Activated CD4-positive, alpha-beta T cell treated with anti-CD3 and anti-CD28 coated beads, Interleukin-2, amount 50 U/mL, for 16 hours (primary cell): ENCODE data around the gene RFX5.
A peak's percentile ranks its signal among the peaks of the same experiment; 100 is the strongest.
"Not testable (repeated sequence)": the region's sequence is repeated elsewhere in the genome, so short reads cannot be mapped to it uniquely, and the experiment has no call there.

ENCODE experiments used
- DNase-seq: peaks from one replicate; pipeline ENCODE4 v3.0.0-alpha.2; 2020

The RFX5 gene

DNA sequence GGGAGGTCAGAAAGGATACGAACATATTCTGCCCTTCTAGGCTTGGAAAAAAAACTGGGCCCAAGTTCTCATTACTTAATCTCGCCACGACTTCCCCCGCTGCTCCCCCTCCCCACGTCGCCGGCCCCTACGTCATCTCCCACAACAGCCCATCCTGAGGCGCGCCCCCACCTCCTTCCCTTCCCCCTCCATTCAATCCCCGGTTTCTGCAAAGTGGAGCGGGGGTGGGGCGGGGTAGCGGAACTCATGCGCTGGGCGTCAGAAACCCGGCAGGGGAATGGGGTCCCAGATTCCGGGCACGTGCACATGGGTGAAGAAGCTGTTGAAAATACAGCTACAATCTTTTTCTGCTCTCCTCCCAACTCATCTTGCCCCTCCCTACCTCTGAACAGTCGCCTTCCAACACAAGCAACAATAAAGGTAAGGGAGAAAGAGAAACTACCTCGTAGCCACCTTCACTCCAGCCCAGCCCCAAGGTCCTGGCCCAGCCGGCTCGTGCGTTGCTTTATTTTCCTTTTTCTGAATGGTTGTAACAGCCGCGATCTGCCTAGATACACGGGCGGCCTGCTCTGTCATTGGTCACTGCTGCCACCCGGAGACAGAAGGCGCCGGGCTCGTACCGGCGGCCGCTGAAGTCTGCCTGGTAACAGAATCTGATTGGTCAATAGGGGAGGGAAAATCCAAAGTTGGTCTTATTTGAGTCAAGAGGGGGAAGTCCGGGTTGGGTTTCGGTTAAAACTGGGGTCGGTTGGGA is at the start of gene RFX5:
TSS of gene RFX5 (minus strand) at position 484 of the 754 bp plus-strand sequence. CDS start 932 bp downstream, outside the sequence.
- peak; percentile 99 for DNase-seq

- DNase-seq, result not testable (repeated sequence)
Observed at GRCh38 chr1:151396265-151396664, 49.2 kb upstream of the RFX5 start.

- DNase-seq, result no peak
Observed at GRCh38 chr1:151393583-151393982, 46.5 kb upstream of the RFX5 start.

GRCh38 chr1:151391079-151391563 is 44.1 kb upstream of the RFX5 start:
- no peak for DNase-seq

DNA sequence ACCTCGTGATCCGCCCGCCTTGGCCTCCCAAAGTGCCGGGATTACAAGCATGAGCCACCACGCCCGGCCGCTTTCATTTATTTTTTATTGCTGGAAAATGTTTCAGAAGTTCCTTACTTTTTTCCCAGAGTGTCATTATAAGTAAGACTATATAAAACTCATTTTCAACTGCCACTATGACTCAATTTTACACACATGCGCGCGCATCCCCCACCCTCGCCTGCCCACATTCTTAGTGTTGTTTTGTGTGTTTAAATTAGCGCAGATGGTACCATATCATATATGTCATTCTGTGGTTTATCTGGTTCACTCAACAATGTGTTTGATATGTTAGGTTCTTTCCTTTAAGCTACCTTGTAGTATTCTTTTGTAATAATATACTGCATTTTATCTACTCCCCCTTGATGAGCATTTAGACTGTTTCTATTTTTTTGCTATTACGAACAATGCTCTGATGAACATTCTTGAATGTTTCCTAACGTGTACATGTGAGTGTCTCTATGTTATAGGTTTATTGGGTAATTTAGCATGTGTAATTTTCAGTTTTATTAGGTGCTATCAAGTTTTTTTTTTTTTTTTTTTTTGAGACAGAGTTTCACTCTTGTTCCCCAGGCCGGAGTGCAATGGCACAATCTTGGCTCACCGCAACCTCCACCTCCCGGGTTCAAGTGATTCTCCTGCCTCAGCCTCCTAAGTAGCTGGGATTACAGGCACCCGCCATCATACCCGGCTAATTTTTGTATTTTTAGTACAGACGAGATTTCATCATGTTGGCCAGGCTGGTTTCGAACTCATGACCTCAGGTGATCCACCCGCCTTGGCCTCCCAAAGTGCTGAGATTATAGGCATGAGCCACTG is 43.4 kb upstream of the RFX5 start:
- not testable (repeated sequence) for DNase-seq

DNA sequence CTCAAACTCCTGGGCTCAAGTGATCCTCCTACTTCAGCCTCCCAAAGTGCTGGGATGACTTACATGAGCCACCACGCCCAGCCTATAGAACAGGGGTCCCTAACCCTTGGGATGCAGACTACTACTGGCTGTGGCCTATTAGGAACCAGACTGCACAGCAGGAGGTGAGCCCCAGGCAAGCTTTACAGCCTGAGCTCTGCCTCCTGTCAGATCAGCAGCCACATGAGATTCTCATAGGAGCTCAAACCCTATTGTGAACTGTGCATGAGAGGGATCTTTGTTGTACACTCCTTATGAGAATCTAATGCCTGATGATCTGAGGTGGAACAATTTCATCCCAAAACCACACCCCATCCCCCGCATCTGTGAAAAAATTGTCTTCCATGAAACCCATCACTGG is 39.0 kb upstream of the RFX5 start:
- DNase-seq, result no peak

GRCh38 chr1:151384584-151384983 is 37.5 kb upstream of the RFX5 start:
- no peak for DNase-seq

- DNase-seq, result no peak
Observed at GRCh38 chr1:151377150-151377884, 30.3 kb upstream of the RFX5 start.

- no peak for DNase-seq
Observed at GRCh38 chr1:151373196-151373595, 26.1 kb upstream of the RFX5 start.

DNA sequence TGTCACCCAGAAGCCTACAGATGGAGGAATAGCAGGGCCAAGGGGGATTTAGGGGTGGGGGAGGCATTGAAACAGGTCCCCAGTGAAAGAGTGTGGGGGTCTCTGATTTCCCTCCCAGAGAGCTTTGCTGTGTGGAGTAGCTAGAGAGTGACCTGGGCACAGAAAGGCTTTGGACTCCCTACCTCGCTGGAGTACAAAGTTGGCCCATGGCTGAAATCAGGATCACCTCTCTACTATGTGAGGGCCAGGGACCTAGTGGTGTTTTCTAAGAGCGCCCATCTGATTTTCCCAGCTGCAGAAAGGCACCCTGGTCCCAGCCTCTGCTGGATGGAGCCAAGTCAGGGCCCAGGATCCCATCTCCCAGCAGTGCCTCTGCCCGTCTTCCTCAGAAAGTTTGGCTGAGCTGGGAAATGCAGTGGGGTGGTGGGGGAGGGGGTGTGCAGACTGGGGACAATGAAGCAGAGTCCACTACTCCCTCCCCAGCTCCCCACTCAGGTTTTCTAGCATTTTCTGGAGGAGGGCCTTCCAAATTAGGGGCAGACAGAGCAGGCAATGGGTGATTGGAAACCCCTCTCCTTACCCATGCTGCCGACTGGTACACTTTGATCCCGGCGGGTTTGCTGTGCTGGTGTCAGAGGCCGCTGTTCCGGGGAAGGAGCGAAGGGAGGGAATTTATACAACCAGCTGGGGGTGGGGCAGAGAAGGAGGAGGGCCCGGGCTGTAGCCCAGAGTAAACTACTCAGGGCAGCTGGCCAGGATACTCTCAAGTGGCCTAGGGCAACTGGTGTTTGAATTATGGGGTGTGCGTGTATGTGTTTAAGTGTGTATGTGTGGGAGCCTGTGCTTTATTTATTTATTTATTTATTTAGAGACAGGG is 25.2 kb upstream of the RFX5 start, which contains the start of gene SELENBP1:
TSS of gene SELENBP1 (minus strand) at position 648 of the 877 bp plus-strand sequence. CDS start at position 584, 64 bp downstream.
- DNase-seq, result no peak

- no peak for DNase-seq
Observed at GRCh38 chr1:151371370-151372057, 24.5 kb upstream of the RFX5 start.

DNA sequence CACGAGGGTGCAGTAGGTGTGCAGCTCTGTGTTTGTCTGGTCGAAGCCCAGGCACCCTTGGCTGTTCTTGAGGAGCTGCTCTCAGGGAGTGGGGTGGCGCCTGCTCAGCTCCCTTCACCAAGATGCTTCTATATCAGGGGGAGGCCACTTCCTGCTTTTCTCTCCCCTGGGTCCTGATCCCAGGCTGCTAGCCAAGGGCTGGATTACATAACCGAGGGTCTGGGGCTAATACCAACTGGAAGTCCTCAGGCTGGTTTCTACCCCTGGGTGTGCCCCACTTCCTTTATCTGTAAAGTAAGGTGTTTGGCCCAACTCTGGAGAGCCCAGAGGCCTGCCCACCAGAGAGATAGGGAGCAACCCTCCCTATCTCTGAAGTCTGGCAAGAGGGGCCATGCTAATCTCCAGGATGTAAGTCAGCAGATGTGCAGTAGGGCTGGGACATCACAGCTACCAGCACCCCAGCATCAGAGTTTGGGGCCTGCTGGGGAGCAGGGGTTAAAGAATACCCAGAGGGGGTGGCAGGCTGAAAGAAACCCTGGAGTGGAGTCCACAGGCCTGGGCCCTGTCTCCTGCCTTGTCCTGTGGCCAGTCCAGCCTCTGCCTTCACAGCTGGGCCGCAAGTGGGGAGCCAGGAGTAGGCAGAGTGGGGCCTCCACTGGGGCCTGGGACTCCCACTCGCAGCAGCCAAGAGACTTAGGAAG is 23.3 kb upstream of the RFX5 start:
- DNase-seq, result no peak

GRCh38 chr1:151369621-151370048 is 22.6 kb upstream of the RFX5 start:
- DNase-seq, result no peak

DNA sequence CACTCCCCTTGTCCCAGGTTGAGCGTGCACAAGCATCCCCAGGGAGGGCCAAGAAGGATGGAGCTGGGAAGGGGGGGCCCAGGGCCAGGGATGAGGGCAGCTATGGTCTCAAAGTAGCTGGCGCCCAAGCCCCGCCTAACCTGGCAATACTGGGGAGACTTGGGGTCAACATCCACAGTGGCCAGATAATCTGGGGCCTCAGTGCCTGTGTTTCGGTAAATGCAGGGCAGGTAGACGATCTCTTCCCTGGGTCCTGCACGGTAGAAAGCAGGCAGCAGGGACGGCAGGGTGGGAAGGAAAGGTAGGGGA is 22.2 kb upstream of the RFX5 start:
- DNase-seq, result no peak

GRCh38 chr1:151368393-151369301 is 21.6 kb upstream of the RFX5 start:
- DNase-seq, result no peak

- DNase-seq, result no peak
Observed at GRCh38 chr1:151367658-151368392, 20.8 kb upstream of the RFX5 start.

DNA sequence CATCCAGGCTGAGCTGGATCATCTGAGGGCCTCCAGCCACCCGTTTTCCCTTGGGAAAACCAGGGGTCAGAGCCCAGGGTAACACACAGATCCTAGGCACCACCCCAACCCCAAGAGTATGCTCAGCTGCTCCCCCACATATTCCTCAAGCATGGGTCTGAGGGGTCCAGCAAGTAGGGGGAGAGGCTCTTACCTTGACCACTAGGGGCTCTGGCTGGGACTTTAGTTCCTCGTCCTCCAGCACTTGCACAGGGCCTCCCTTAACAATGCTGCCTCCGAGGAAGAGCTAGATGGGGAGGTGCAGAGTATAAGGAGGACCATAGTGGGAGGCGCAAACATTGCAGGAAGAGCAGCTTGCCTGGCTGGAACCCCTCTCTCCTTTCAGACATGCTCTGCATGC is 17.9 kb upstream of the RFX5 start:
- no peak for DNase-seq

- no peak for DNase-seq
Observed at GRCh38 chr1:151362308-151363155, 15.5 kb upstream of the RFX5 start.
